ENCODE data around the gene SIAH3.
A peak's percentile ranks its signal among the peaks of the same experiment; 100 is the strongest.
"Not testable (repeated sequence)": the region's sequence is repeated elsewhere in the genome, so short reads cannot be mapped to it uniquely, and the experiment has no call there.

SIAH3 gene

DNA sequence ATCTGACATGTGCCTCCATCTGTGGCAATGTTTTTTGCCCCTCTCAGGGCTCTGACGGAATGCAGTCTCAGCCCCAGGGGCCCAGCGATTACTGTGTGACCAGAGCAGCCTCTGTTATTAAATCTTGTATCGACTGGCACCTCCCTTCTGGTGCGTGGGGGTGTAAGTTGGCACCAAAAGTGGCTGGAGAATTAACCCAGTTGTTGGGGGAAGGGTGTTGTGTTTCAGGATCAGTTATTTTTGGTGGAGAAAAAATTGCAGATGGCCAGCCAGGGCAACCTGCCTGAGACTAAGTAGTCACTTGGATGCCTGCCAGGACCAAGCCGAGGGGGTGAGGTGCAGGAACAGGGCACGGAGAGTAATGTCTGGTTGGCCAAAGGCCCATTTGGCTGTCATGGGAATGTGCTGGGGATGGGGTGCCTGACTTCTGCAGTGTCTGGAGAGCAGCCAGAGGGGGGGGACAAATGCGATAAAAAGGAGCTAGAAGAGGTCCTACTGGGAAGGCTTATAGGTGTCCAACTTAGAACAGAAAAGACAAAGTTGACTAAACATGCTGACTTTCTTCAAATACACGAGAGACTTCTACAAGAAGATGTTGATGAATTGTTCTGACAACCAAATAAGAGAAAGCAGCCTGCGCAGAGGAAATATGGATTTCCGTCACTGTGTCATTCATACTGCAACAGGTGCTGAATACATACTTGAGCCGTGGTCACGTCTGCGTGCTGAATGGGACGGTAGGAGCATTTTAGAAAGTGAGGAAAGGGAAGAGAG lies 69.8 kb downstream of the SIAH3 start:
- DNase-seq, result no peak

DNA sequence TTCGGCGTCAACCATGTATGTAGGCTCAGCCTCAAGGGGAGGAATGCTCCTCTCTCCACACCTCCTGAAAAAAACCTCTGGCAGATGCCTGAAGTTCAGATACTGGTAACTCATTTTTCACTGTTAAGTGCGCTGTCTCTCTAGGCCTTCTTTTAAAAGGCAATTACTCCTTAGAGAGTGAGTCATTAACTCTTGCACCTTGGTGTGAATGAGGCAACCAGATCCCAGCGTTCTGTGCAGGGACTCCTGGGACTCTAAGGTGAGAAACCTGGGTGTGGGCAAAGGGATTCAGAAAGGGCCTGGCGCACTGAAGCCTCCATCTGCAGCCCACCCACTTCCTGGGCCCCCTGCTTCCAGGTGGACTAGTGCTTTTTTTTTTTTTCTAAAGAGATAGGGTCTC lies 71.7 kb downstream of the SIAH3 start:
- no peak for DNase-seq

DNA sequence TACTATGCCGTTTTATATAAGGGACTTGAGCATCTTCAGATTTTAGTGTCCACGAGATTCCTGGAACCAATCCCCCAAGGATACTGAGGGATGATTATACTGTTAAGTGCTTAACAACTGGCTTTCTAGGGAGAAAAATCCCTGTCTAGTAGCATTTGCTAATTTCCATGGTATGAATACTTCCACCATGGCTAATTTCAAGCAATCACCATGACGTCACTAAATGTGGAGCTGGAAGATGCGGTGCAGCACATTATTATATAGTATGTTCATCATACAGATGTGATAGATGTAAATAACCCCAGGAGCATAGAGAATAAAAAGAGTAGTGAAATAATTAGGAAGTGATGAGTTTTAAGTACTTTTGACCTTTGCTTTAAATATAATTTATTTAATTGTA lies 72.7 kb downstream of the SIAH3 start:
- no peak for DNase-seq

DNA sequence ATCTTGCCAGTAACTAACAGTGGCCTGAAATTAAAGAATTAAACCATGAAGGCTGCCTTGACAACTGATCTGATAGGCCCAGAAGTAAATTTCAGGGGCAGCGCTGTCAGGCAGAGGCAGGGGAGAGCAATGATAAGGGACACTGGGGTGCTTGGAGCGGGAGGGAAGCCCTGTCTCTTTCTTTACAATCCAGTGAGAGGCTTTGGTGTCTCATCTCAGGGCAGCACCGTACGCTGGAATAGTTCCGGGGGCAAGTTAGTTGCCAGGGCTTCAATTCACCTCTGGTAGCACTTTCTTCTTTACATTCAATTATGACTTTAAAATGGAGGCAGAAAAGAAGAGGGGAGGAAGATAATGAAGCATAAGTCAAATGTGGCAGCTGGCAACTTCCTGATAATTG lies 74.8 kb downstream of the SIAH3 start:
- DNase-seq, result no peak

DNA sequence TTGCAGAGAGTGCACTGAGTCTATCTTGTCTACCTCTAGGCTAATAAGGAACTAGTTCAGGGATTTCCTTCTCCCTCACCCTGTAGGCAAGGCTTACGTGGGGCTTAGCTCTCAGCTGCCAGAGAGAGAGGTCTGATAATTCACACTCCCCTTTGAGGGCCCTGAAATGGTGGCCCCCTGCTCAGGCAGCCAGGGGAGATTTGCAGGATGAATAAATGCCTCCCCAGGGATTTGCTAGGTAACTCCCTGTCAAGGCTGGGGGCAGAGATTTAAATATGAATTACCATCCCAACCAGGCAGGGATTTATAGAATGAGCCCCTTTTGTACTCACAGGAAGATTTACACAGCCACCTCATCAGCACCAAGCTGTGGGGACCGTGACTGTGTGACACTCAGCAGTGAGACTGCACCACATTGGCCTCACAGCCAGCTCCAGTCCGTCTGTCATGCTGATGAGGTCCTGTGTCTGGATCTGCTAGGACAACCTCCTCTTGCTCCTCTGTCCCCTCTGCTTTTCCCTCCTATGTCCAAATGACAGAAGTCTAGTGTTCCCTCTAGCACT lies 76.1 kb downstream of the SIAH3 start:
- no peak for DNase-seq

DNA sequence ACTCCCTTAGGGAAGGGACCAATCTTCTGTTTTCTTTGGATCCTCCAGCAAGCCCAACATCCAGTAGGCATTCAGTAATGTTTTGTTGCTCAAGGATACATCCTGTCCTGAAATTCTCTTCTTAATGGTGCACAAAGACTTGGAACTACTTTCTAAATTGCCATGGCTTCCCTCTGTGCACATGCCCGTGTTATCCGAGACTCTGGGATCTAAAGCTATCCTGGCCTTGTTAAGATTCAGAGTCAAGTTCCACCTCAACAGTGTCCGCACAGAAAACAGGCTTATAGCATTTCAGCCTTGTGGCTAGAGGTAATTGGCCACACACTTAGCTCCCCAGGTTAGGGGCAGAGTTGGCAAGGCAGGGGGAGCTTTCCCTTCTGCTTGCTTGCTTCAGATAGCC lies 77.6 kb downstream of the SIAH3 start:
- DNase-seq, result no peak

DNA sequence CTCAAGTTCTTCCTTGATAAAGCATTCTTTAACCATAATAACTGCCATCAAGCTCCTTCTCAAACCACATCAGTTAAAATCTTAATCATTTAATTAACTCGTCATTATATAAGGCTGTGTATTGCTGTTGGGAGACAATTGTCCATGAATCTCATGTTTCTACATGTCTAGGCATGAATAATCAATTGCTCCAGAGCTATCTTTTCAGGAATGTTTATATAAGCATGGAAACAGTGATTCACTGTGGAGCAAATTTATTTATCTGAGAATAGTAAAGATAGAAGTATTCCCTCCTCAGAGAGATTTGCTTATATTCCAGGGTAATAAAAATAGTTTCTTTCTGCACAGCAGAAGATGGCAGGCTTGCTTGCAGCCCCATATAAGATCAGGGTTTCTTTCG lies 78.3 kb downstream of the SIAH3 start:
- DNase-seq, result no peak

DNA sequence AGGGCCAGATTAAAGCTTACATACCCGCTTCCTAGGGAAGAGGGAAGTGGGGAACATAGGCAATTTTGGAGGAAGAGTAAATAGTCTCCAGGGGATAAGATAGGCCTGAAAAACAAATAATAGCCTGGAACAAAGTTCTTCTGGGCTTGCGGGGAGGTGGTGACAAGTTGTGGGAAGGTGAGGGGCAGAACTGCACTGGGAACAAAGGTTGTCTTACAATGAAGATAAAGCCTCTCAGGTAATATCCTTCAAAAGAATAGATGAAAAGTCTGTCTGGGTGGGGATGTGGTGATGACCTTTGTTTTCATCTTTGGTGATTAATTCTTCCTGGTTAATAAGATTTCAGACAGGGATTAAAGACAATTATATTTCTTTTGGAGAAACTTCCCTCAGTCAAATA lies 80.7 kb downstream of the SIAH3 start:
- DNase-seq, result no peak

DNA sequence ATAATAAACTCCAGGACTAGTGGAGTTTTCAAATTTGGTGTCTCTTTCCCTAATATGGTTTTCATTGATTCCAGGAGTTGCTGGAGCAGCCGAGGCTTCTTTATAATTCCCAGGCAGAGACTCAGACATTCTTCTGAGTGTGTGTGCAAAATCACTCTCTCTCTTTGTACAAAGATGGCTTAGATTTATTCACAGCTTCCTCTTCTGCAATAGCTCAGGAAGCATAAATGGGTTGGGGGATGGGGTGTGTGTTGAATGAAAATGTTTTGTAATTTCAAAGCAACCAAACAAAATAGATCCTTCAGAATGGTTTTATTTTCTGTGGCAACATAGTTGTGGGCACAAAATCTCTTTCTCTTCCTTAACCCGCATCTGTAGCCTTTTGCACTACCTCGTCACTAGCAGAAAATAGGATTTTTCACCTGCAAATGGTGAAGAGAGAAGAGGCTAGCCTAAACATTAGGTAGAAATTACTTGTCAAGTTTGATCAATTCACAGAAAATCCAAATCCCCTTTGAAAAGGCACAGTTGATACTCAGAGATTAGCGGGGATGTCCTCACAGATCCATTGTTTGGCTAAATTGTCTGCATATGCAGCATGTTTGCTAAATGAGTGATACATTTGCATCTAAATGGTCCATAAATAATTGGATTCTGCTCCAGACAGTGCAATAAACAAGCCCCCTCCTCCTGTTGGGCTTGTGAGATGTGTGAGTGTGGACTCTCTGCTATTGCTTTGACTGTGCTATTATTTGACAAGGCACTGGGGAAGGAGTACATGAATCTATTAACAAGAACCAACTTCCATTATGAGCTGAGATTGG lies 82.7 kb downstream of the SIAH3 start:
- no peak for DNase-seq

DNA sequence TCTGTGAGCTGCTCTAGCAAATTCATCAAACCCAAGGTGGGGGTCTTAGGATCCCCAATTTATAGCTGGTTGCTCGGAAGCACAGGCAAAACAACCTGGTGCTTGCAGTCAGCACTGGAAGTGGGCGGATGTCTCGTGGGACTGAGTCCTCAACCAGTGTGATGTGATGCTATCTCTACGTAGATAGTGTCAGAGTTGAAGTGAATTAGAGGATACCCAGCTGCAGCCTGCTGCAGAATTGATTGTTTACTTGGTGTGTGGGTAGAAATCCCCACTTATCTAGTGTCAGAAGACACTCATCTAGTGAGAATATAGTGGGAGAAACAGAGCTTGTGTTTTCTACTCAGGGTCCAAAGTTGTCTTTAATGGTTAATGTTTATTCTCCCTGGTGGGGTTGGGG lies 86.1 kb downstream of the SIAH3 start:
- DNase-seq, result no peak

DNA sequence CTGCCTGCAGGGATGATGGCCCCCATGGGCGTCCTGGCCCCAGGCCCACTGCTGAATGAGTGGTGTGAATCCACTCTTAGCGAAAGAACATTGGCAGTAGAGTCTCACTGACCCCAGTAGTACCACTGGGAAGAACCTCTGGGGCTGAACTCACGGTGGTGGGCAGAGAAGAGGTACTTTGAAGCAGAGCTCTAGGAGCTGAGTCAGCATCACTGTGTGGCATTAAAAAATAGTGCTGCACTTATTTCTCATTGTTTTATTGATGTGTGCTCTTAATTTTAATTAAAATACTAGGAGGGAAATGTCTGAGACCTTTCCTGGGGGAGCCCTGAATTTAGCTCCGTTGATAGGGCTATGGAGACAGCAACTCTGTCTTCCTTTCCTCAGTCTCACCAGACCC lies 88.1 kb downstream of the SIAH3 start:
- DNase-seq, result no peak

DNA sequence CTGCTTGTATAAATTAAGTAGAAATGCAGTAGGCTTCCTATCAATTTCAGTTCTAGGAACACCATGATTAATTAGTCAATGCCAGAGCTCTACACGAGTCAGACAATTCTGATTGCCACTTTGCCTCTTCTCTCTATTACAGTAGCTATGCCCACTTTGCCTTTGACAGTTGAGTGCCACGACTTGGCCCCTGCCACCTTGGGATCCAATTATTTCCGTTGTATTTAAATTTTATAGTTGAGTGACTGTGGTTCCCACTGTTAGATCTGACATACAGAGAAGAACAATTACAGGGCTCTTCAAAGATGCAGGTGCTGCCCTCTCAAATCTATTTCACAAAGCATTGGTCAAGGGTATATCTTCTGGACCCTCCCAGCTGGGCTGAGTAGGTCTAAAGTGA lies 94.0 kb downstream of the SIAH3 start:
- DNase-seq, result not testable (repeated sequence)

DNA sequence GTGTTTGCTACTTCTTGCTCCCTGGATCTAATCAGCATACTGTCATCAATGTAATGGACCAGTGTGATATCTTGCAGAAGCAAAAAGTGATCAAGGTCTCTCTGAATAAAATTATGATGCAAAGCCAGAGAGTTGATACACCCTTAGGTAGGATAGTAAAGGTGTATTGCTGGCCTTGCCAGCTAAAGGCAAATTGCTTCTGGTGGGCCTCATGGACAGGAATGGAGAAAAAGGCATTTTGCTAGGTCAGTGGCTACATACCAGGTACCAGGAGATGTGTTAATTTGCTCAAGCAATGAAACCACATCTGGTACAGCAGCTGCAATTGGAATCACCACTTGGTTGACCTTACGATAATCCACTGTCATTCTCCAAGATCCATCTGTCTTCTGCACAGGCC lies 95.1 kb downstream of the SIAH3 start:
- DNase-seq, result not testable (repeated sequence)

DNA sequence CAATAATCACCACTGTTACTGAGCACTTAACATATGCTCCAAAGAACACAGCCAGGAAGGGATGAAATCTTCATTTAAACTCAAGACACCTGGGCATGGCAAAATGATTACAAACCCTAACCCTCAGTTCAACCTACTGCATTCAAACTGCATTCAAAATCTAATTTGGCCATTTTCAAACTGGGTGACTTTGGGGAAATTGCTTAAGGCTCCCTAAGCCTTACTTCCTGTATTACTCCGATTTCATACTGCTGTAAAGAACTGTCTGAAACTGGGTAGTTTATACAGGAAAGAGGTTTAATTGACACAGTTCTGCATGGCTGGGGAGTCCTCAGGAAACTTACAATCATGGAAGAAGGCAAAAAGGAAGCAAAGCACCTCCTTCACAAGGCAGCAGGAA lies 99.0 kb downstream of the SIAH3 start:
- no peak for DNase-seq

DNA sequence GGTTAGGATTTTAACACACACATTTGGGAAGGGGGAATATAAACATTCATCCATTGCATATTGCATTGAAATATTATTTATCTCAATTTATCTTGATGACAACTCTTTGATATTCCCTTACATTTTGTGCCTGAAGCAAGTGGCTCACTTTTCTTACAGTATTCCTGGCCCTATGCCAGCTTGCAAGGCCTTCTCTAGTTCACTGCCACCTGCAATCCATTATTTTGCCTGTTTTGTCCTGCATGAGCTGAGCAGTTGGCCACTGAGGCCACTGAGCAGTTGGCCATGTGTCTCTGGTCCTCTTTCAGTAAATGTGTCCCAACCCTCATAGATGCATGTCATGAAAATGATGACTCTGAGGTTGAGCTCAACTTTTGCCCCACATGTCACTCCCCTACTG lies 99.7 kb downstream of the SIAH3 start:
- no peak for DNase-seq

DNA sequence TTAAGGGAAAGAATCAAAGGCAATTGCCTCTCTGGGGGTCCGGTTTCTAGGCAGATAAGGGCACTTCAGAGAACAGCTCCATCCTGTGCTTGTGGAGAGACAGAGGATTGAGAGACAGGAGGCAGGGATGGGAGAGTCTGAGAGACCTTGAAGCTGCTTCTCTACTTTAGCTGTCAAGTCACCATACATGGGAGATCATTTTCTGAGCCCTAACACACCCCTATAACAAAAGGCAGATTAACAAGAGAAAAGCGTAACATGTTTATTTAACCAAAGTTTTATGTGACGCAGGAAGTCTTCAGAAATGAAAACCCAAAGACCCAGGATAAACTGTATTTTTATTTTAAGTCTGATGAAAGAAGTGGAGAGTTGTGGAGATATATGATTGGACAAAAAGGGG lies 101.0 kb downstream of the SIAH3 start:
- DNase-seq, result no peak

DNA sequence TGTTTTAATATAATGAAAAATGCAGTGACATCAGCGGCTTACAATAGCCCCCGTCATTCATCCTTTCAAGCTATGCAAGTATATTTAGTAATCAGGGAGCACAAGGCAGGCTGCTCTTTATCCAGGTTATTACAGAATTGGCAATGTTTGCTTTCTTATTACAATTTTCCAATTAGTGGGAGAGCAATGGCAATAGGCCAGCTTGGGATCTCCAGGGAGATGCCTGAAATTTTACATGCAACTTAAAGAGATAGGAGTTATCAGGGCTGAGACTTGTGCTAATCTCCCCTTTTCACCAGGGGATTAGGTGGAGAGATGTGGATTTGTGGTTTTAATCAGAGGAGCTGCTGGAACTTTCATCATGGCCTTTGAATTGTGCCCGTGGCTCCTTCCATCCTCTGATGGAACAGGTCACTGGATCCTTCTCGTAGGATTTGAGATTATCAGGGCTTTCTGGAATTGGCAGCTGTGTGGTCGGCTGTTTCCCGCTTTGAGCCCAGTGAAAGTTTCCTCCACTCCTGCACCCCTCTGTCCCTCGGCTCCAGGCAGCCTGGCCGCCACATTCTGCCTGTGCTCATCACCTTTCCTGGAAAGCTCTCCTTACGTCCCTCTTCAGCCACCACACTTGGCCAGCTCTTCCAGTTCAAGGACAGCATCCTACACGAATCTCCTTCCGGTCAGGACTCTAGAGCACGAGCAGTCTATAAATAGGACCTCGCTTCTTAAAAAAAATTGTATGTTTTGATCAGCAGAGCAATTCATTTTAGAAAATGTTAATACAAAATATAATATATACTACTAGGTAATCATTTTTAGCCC lies 102.4 kb downstream of the SIAH3 start:
- DNase-seq, result no peak

DNA sequence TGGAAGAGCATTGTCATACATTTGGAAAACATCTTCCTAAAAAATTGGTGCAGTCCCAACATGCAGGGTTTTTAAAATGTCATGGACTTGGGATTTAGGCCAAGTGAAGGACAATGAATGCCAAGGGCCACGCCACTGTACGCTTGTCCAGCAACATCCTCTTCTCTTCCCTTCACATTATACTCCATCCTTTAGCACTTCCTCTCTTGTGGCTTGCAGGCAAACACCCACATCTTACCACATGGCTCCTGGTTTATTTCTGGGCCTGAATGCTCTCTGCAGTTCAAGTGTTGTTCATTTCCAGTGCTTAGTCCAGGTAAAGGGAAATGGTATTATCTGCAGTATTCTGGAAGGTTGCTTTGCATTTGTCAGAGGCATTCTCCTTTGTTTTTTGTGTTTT lies 104.5 kb downstream of the SIAH3 start:
- no peak for DNase-seq

DNA sequence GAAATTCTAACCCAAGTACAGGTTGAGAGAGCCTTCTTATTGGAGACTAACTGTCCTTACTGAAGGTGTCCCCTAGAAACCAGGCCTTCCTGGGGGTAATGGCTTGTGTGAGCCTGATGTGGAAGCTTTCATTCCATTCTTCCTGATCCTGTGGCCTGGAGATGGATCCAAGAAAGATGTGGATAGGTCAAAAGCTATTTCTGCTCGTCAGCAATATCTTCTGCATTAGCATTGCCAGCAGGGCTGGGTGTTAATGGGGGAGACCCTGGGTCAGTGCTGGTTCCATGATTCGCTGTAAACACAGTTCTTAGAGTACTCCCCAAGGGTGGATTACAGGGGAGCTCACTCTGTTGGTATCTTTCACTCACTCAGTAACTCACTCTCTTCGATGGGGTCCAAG lies 106.6 kb downstream of the SIAH3 start:
- DNase-seq, result no peak

DNA sequence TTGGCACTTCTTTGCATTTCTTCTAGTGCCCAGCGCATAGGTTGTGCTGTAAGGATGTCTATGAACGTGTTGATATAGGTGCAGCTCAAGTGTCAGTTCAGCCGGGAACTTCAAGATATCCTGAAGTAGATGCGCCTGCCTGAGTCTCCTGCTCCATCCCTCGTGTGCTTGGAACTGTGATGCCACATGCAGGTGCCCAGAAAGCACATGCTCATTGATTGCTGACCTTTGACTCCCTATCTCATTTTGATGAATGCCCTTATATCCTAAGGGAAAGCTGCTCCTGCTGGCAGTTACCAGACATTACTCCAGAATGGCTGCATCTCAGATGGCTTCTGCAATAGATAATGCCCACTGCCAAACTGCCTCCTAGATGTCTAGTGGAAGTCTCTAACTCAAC lies 108.6 kb downstream of the SIAH3 start:
- DNase-seq, result no peak

DNA sequence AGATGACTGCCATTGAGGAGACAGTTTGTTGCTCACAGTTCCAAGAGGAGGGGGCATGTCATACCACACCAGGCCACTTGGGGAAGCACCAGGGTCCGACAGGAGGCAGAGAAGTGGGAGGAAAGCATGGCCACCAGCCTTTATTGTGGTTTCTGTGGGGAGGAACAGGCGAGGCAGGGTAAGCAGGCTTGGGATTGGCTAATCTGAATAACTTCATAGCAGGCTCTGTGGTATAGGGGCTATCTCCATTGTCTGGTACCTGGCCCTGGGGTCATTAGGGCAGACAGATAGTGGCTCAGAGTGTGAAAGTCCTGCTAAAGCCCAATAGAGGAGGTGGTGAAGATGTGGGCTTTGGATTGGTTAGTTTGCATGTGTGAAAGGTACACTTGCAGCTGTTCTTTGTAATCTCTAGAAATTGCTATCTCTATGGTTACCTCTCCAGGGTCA lies 114.0 kb downstream of the SIAH3 start:
- peak in 1 of 2 donors; percentile 2 for DNase-seq

DNA sequence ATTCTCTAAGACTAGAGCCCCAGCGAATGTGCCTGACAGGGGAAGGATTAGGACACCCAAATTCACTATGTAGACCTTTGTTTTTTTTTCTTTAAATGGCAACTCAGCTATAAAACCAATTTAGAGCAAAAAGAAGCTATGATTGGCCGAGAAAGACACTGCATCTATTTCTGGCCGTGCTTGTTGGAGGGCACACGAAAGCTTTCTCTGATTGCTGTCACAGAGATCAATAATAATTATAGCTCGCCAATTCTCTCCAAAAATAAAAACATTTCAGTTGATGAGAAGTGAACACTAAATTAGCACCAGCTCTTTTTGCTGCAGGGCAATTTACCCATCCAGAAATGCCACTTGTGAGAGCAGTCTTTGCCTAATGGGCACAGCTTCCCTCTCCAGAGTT lies 118.2 kb downstream of the SIAH3 start:
- no peak for DNase-seq

DNA sequence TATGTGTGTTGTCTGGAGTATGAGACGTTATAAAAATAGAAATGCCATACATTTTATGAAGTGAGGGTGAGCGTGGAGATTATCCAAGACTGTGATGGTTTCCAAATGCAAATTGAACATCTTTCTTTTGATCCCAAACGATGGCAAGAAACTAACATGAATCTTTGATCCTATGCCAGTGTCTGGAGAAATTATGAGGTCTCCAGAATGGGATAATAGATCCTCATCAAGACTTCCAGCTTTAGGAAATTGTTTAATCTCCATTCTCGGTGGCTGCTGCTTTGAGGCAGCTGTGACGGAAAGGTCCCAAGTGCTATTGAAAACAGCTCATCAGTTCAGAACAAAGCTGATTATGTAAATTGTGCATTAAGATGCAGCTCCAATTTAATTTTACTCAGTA lies 118.6 kb downstream of the SIAH3 start:
- DNase-seq, result no peak
